RWPE2 (cell line): ENCODE results near the gene BCL2L15.

ENCODE experiments used
- ATAC-seq: fragments of 200-7000 bp; cut with Tn5 transposase; 3 replicates; pipeline ENCODE4 v1.9.1; 2021; ENCODE audit warnings: low read depth
- DNase-seq: peaks from one replicate; pipeline ENCODE4 v3.0.0-alpha.2; 2020; ENCODE audit warnings: low spot score
- H3K27ac ChIP-seq: fragments of 450-650 bp; 2 replicates; pipeline ENCODE4 v1.5.1; 2017; ENCODE audit warnings: mild to moderate bottlenecking; ENCODE audit not compliant: poor library complexity, severe bottlenecking
- H3K27me3 ChIP-seq: fragments of 250-450 bp; sonication (Bioruptor Pico); 2 replicates; pipeline ENCODE4 v1.5.1; 2021; ENCODE audit warnings: mild to moderate bottlenecking, moderate library complexity; ENCODE audit not compliant: insufficient read depth, poor library complexity, severe bottlenecking
- H3K36me3 ChIP-seq: fragments of 250-450 bp; sonication (Bioruptor Pico); 2 replicates; pipeline ENCODE4 v1.5.1; 2020; ENCODE audit warnings: low read depth, mild to moderate bottlenecking, moderate library complexity
- H3K4me1 ChIP-seq: fragments of 250-450 bp; sonication (Bioruptor Pico); 2 replicates; pipeline ENCODE4 v1.5.1; 2021; ENCODE audit warnings: mild to moderate bottlenecking, moderate library complexity; ENCODE audit not compliant: insufficient read depth, poor library complexity, severe bottlenecking
- H3K4me3 ChIP-seq: fragments of 250-450 bp; sonication (Bioruptor Pico); 2 replicates; pipeline ENCODE4 v1.5.1; 2021; ENCODE audit warnings: mild to moderate bottlenecking, moderate library complexity; ENCODE audit not compliant: severe bottlenecking
- H3K9me3 ChIP-seq: fragments of 250-450 bp; sonication (Bioruptor Pico); 2 replicates; pipeline ENCODE4 v1.5.1; 2021; ENCODE audit warnings: mild to moderate bottlenecking, moderate library complexity; ENCODE audit not compliant: severe bottlenecking
- CTCF ChIP-seq: fragments of 450-650 bp; IDR thresholded peaks from one replicate; pipeline ENCODE4 v1.5.1; 2017; ENCODE audit warnings: mild to moderate bottlenecking, moderate library complexity; ENCODE audit not compliant: poor library complexity, severe bottlenecking

Gene BCL2L15

GRCh38 chr1:113886417-113887401, 672 bp downstream of the BCL2L15 start:
- no peak overlapping the region for H3K27ac ChIP-seq
- no peak for DNase-seq
- H3K4me3 ChIP-seq = no peak overlapping the region
- no peaks in the 10 kb centered on the region for H3K9me3 ChIP-seq
- ATAC-seq = no peak
- no peaks in the 10 kb centered on the region for H3K27me3 ChIP-seq
- peaks cover 6% of the 10 kb centered on the region for H3K4me1 ChIP-seq
- no peak for TF ChIP-seq CTCF
- no peaks in the 10 kb centered on the region for H3K36me3 ChIP-seq

GRCh38 chr1:113881661-113882060, 5.7 kb downstream of the BCL2L15 start:
- no peak for DNase-seq
- no peaks in the 10 kb centered on the region for H3K27me3 ChIP-seq
- no peak overlapping the region for H3K4me3 ChIP-seq
- H3K36me3 ChIP-seq = no peaks in the 10 kb centered on the region
- ATAC-seq = no peak
- H3K4me1 ChIP-seq = no peaks in the 10 kb centered on the region
- H3K27ac ChIP-seq = no peak overlapping the region
- no peaks in the 10 kb centered on the region for H3K9me3 ChIP-seq
- TF ChIP-seq CTCF = no peak

GRCh38 chr1:113879739-113880038, 7.7 kb downstream of the BCL2L15 start:
- H3K27me3 ChIP-seq = no peaks in the 10 kb centered on the region
- H3K4me3 ChIP-seq = no peak overlapping the region
- no peaks in the 10 kb centered on the region for H3K4me1 ChIP-seq
- TF ChIP-seq CTCF = no peak
- DNase-seq (no peak), ATAC-seq (no peak)
- no peaks in the 10 kb centered on the region for H3K36me3 ChIP-seq
- no peak overlapping the region for H3K27ac ChIP-seq
- H3K9me3 ChIP-seq = no peaks in the 10 kb centered on the region

- DNase-seq = no peak
Measured at GRCh38 chr1:113876176-113876575, 11.2 kb downstream of the BCL2L15 start.

More at GRCh38 chr1:113876176-113876575, 11.2 kb downstream of the BCL2L15 start:
- ATAC-seq = no peak
- Histone ChIP-seq H3K36me3 (no peaks in the 10 kb centered on the region), H3K27ac (no peak overlapping the region), H3K9me3 (no peaks in the 10 kb centered on the region), H3K27me3 (no peaks in the 10 kb centered on the region), H3K4me3 (no peak overlapping the region), H3K4me1 (peaks cover 4% of the 10 kb centered on the region)
- no peak for TF ChIP-seq CTCF
